Endodermal cell (in vitro differentiated cells): Measurements from ENCODE around the gene DAB1. TPM values are rescaled to one million over a fixed set of nuclear protein-coding genes. Genes with fewer than 3 reads are reported as not detected.
"Not testable (repeated sequence)": the region's sequence is repeated elsewhere in the genome, so short reads cannot be mapped to it uniquely, and the experiment has no call there.

ENCODE experiments used
- DNase-seq: peaks from one replicate; pipeline ENCODE4 v3.0.0-alpha.2; 2017
- H3K27ac ChIP-seq: 2 replicates; pipeline ENCODE4 v1.5.1; 2013; ENCODE audit warnings: mild to moderate bottlenecking, low read depth, low read length, moderate library complexity
- H3K27me3 ChIP-seq: 2 replicates; pipeline ENCODE4 v1.6.1; 2013; ENCODE audit warnings: mild to moderate bottlenecking, low read length, moderate library complexity; ENCODE audit not compliant: insufficient read depth, control insufficient read depth, poor library complexity, severe bottlenecking
- H3K36me3 ChIP-seq: 2 replicates; pipeline ENCODE4 v1.7.0; 2013; ENCODE audit warnings: mild to moderate bottlenecking, low read length, moderate library complexity; ENCODE audit not compliant: control insufficient read depth, insufficient read depth
- H3K4me1 ChIP-seq: one replicate; pipeline ENCODE4 v1.7.0; 2013; ENCODE audit warnings: low read length; ENCODE audit not compliant: control insufficient read depth, insufficient read depth
- H3K4me3 ChIP-seq: 2 replicates; pipeline ENCODE4 v1.5.1; 2013; ENCODE audit warnings: mild to moderate bottlenecking, low read length, moderate library complexity
- H3K9ac ChIP-seq: 2 replicates; pipeline ENCODE4 v1.6.1; 2013; ENCODE audit warnings: mild to moderate bottlenecking, low read length, moderate library complexity; ENCODE audit not compliant: poor library complexity, severe bottlenecking; ENCODE audit errors: extremely low read depth
- H3K9me3 ChIP-seq: 2 replicates; pipeline ENCODE4 v1.6.1; 2013; ENCODE audit warnings: mild to moderate bottlenecking, low read length, moderate library complexity; ENCODE audit not compliant: control insufficient read depth
- H3K27ac Mint-ChIP-seq: 2 replicates; pipeline ENCODE4 v1.8.0; 2020; ENCODE audit warnings: mixed read lengths
- H3K27me3 Mint-ChIP-seq: 2 replicates; pipeline ENCODE4 v1.8.0; 2021; ENCODE audit warnings: mild to moderate bottlenecking, mixed read lengths; ENCODE audit not compliant: insufficient read depth
- H3K36me3 Mint-ChIP-seq: 2 replicates; pipeline ENCODE4 v1.8.0; 2020; ENCODE audit warnings: low read depth, mixed read lengths
- H3K4me1 Mint-ChIP-seq: 2 replicates; pipeline ENCODE4 v1.8.0; 2020; ENCODE audit warnings: mixed read lengths
- H3K4me3 Mint-ChIP-seq: 2 replicates; pipeline ENCODE4 v1.8.0; 2020; ENCODE audit warnings: mild to moderate bottlenecking, moderate library complexity, mixed read lengths
- H3K9me3 Mint-ChIP-seq: 2 replicates; pipeline ENCODE4 v1.8.0; 2020; ENCODE audit warnings: mild to moderate bottlenecking, mixed read lengths
- WGBS, 2 experiments: methylation state at CpG; one replicate each; pipeline versions ENCODE4 v1.1.5 to v1.1.7; 2013; ENCODE audit warnings: missing lambda C conversion rate in 2 of 2, mixed read lengths in 1 of 2; ENCODE audit not compliant: insufficient coverage in 1 of 2, insufficient read length in 1 of 2; 5-methylcytosine and 5-hydroxymethylcytosine counted together
- total RNA-seq, 2 donors: library from RNA; stranded (reverse); fragmentation: NEBNext Ultra II Directional in 1 of 2; extraction: Animal tissue kit (Norgen Biotek cat#: 25700) in 1 of 2; gene quantifications; 2 replicates in 1 of 2; 3 replicates in 1 of 2; pipeline ENCODE4 v1.2.1, GENCODE V29; 2021
- TF ChIP-seq, protein P1 (sequence below): fragments of 200-600 bp; sonication (generic); conservative IDR thresholded peaks from 2 replicates; pipeline ENCODE4 v1.5.0; 2021; ENCODE audit warnings: antibody characterized with exemption, mild to moderate bottlenecking

DAB1 gene
- total RNA-seq, 2 donors from 2014 or later: 32.0 to 36.2 TPM

GRCh38 chr1:57229076-57229475 is 194.8 kb downstream of the DAB1 start:
- WGBS, 2 experiments: 80 to 90% methylated on average over 2 to 4 of the region's 4 CpGs
- H3K9me3 ChIP-seq: no peaks in the 10 kb centered on the region
- no peak for DNase-seq
- Mint-ChIP-seq H3K36me3 (no peaks in the 10 kb centered on the region), H3K9me3 (no peaks in the 10 kb centered on the region), H3K4me3 (no peak overlapping the region), H3K27me3 (no peaks in the 10 kb centered on the region), H3K4me1 (peaks cover 9% of the 10 kb centered on the region), H3K27ac (no peak overlapping the region)
- H3K4me3 ChIP-seq: no peak overlapping the region
- H3K4me1 ChIP-seq: peaks cover 6% of the 10 kb centered on the region
- H3K27ac ChIP-seq: no peak overlapping the region
- no peaks in the 10 kb centered on the region for H3K27me3 ChIP-seq
- H3K9ac ChIP-seq: no peak overlapping the region
- no peaks in the 10 kb centered on the region for H3K36me3 ChIP-seq
- TF ChIP-seq, protein P1, sequence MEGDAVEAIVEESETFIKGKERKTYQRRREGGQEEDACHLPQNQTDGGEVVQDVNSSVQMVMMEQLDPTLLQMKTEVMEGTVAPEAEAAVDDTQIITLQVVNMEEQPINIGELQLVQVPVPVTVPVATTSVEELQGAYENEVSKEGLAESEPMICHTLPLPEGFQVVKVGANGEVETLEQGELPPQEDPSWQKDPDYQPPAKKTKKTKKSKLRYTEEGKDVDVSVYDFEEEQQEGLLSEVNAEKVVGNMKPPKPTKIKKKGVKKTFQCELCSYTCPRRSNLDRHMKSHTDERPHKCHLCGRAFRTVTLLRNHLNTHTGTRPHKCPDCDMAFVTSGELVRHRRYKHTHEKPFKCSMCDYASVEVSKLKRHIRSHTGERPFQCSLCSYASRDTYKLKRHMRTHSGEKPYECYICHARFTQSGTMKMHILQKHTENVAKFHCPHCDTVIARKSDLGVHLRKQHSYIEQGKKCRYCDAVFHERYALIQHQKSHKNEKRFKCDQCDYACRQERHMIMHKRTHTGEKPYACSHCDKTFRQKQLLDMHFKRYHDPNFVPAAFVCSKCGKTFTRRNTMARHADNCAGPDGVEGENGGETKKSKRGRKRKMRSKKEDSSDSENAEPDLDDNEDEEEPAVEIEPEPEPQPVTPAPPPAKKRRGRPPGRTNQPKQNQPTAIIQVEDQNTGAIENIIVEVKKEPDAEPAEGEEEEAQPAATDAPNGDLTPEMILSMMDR: no peak

GRCh38 chr1:57222801-57223200 is 201.1 kb downstream of the DAB1 start:
- Histone ChIP-seq H3K4me3 (no peak overlapping the region), H3K9me3 (no peaks in the 10 kb centered on the region), H3K27ac (no peak overlapping the region), H3K9ac (no peak overlapping the region), H3K27me3 (no peaks in the 10 kb centered on the region), H3K4me1 (no peaks in the 10 kb centered on the region), H3K36me3 (no peaks in the 10 kb centered on the region)
- Mint-ChIP-seq H3K36me3 (no peaks in the 10 kb centered on the region), H3K9me3 (peaks cover 4% of the 10 kb centered on the region), H3K4me3 (no peak overlapping the region), H3K27ac (no peak overlapping the region), H3K27me3 (no peaks in the 10 kb centered on the region), H3K4me1 (peaks cover 15% of the 10 kb centered on the region)
- 93 to 100% methylated on average over 1 to 3 of the region's 3 CpGs for WGBS, 2 experiments
- TF ChIP-seq, protein P1: no peak
- DNase-seq: no peak

- H3K27me3 Mint-ChIP-seq: no peaks in the 10 kb centered on the region
- H3K36me3 ChIP-seq: no peaks in the 10 kb centered on the region
- DNase-seq: no peak
- no peak overlapping the region for H3K4me3 Mint-ChIP-seq
- H3K4me3 ChIP-seq: no peak overlapping the region
- no peak overlapping the region for H3K27ac ChIP-seq
- peaks cover 4% of the 10 kb centered on the region for H3K9me3 Mint-ChIP-seq
- H3K27me3 ChIP-seq: no peaks in the 10 kb centered on the region
- no peaks in the 10 kb centered on the region for H3K36me3 Mint-ChIP-seq
- H3K9ac ChIP-seq: no peak overlapping the region
- no peaks in the 10 kb centered on the region for H3K4me1 ChIP-seq
- TF ChIP-seq, protein P1: no peak
- H3K4me1 Mint-ChIP-seq: peaks cover 18% of the 10 kb centered on the region
- no peaks in the 10 kb centered on the region for H3K9me3 ChIP-seq
- no peak overlapping the region for H3K27ac Mint-ChIP-seq
Measured at GRCh38 chr1:57222307-57222706, 201.6 kb downstream of the DAB1 start.

DNA sequence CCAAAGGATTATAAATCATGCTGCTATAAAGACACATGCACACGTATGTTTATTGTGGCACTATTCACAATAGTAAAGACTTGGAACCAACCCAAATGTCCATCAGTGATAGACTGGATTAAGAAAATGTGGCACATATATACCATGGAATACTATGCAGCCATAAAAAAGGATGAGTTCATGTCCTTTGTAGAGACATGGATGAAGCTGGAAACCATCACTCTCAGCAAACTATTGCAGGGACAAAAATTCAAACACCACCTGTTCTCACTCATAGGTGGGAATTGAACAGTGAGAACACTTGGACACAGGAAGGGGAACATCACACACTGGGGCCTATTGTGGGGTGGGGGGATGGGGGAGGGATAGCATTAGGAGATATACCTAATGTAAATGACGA is 203.0 kb downstream of the DAB1 start:
- H3K9ac ChIP-seq, H3K36me3 Mint-ChIP-seq, H3K36me3 ChIP-seq, H3K4me1 ChIP-seq, H3K4me3 ChIP-seq, H3K27me3 ChIP-seq, H3K9me3 ChIP-seq, H3K27ac Mint-ChIP-seq, H3K27me3 Mint-ChIP-seq, H3K9me3 Mint-ChIP-seq, H3K27ac ChIP-seq, H3K4me3 Mint-ChIP-seq, DNase-seq: not testable (repeated sequence)
- WGBS, 2 experiments: no CpG with 5 or more reads among the region's 2 CpGs
- H3K4me1 Mint-ChIP-seq: peaks cover 18% of the 10 kb centered on the region
